Measurements from ENCODE around the gene PHETA1.

Gene PHETA1

GRCh38 chr12:111322336-111323250, 46.3 kb downstream of the PHETA1 start:
- no peak for DNase-seq
- no peaks in the 10 kb centered on the region for H3K36me3 ChIP-seq
- no peaks in the 10 kb centered on the region; the same call in 1 of the 2 replicates for H3K9me3 ChIP-seq
- no peak for TF ChIP-seq CTCF (IDR thresholded peaks at IDR 0.05; ENCODE audit: low read depth, low read length)
- no peaks in the 10 kb centered on the region for H3K4me1 ChIP-seq
- H3K4me3 ChIP-seq (ENCODE audit: low read depth, low read length): no peak overlapping the region
- no peaks in the 10 kb centered on the region for H3K27me3 ChIP-seq

- no peak for TF ChIP-seq CTCF (IDR thresholded peaks at IDR 0.05; ENCODE audit: low read depth, low read length)
- H3K4me1 ChIP-seq: no peaks in the 10 kb centered on the region
These were observed 47.6 kb downstream of the PHETA1 start for GRCh38 chr12:111321317-111321716.

GRCh38 chr12:111320258-111321050, 48.4 kb downstream of the PHETA1 start:
- Histone ChIP-seq H3K4me3 (ENCODE audit: low read depth, low read length) (no peak overlapping the region), H3K27me3 (no peaks in the 10 kb centered on the region), H3K36me3 (no peaks in the 10 kb centered on the region), H3K4me1 (no peaks in the 10 kb centered on the region), H3K9me3 (no peaks in the 10 kb centered on the region)
- TF ChIP-seq CTCF (IDR thresholded peaks at IDR 0.05; ENCODE audit: low read depth, low read length): no peak
- DNase-seq: no peak

More at GRCh38 chr12:111321317-111321716, 47.6 kb downstream of the PHETA1 start:
- no peak overlapping the region for H3K4me3 ChIP-seq (ENCODE audit: low read depth, low read length)
- H3K27me3 ChIP-seq: no peaks in the 10 kb centered on the region
- DNase-seq: no peak
- H3K9me3 ChIP-seq: no peaks in the 10 kb centered on the region
- no peaks in the 10 kb centered on the region for H3K36me3 ChIP-seq

- Histone ChIP-seq H3K4me3 (ENCODE audit: low read depth, low read length) (no peak overlapping the region), H3K9me3 (no peaks in the 10 kb centered on the region), H3K27me3 (no peaks in the 10 kb centered on the region), H3K4me1 (no peaks in the 10 kb centered on the region), H3K36me3 (no peaks in the 10 kb centered on the region)
- TF ChIP-seq CTCF (IDR thresholded peaks at IDR 0.05; ENCODE audit: low read depth, low read length): no peak
- no peak for DNase-seq
These were observed 49.2 kb downstream of the PHETA1 start for GRCh38 chr12:111319600-111320257.

- Histone ChIP-seq H3K9me3 (no peaks in the 10 kb centered on the region), H3K36me3 (no peaks in the 10 kb centered on the region), H3K4me3 (ENCODE audit: low read depth, low read length) (no peak overlapping the region), H3K4me1 (no peaks in the 10 kb centered on the region), H3K27me3 (no peaks in the 10 kb centered on the region)
- no peak for DNase-seq
- TF ChIP-seq CTCF (IDR thresholded peaks at IDR 0.05; ENCODE audit: low read depth, low read length): no peak
These were observed 50.4 kb downstream of the PHETA1 start for GRCh38 chr12:111318450-111318849.
